ENCODE results near the gene MYO5A. TPM values are rescaled to one million over a fixed set of nuclear protein-coding genes. Genes with fewer than 3 reads are reported as not detected.
A peak's percentile ranks its signal among the peaks of the same experiment; 100 is the strongest.

The MYO5A gene
- total RNA-seq, 1 experiment from 2014 or later: 21.8 TPM

GRCh38 chr15:52278135-52278534 is 250.5 kb downstream of the MYO5A start:
- peaks cover 2% of the 10 kb centered on the region for H4K20me1 ChIP-seq (ENCODE audit: control insufficient read depth, insufficient read depth, insufficient read length)
- H3K27ac Mint-ChIP-seq: 0 out of 7 replicates have a peak overlapping the region, but pooled peaks of 1 of the 3 experiments have one; percentile 30
- H3K9me3 Mint-ChIP-seq: no peaks in the 10 kb centered on the region; a peak in 1 of 5 replicates
- no peak overlapping the region for H2AFZ ChIP-seq (ENCODE audit: low read length)
- no peak overlapping the region for H2BK15ac ChIP-seq (ENCODE audit: low read depth, low read length)
- no peak overlapping the region for H3T11ph ChIP-seq (ENCODE audit: low read length)
- H3K23me2 ChIP-seq (ENCODE audit: insufficient read length, low read depth, low read length, poor library complexity, severe bottlenecking): no peaks in the 10 kb centered on the region
- no CpG with 5 or more reads among the region's 3 CpGs for WGBS (ENCODE audit: extremely low coverage, insufficient read length, low lambda C conversion rate)
- no peaks in the 10 kb centered on the region for H3K4me1 ChIP-seq (ENCODE audit: insufficient read depth, low read length)
- no peak overlapping the region for H3K27ac ChIP-seq (ENCODE audit: insufficient read length, low read depth, low read length)
- H3K14ac ChIP-seq (ENCODE audit: insufficient read depth, low read length): no peak overlapping the region
- H3K79me1 ChIP-seq (ENCODE audit: insufficient read depth, low read depth, low read length, poor library complexity, severe bottlenecking): no peaks in the 10 kb centered on the region
- H3K79me2 ChIP-seq (ENCODE audit: insufficient read depth, low read length): no peaks in the 10 kb centered on the region
- no peak overlapping the region for H3K4ac ChIP-seq (ENCODE audit: low read depth, low read length)
- H3K4me3 Mint-ChIP-seq: no peak overlapping the region
- H3K9ac ChIP-seq (ENCODE audit: extremely low read depth, insufficient read length, low read length): no peak overlapping the region
- no peak overlapping the region for H3K23ac ChIP-seq (ENCODE audit: insufficient read length, low read depth, low read length)
- no peak overlapping the region for H3K56ac ChIP-seq (ENCODE audit: insufficient read length, low read depth, low read length)
- no peak overlapping the region for H3K18ac ChIP-seq (ENCODE audit: insufficient read length, low read depth, low read length)
- no peaks in the 10 kb centered on the region for H3K27me3 Mint-ChIP-seq (ENCODE audit: low read depth)
- no peak overlapping the region for H2BK120ac ChIP-seq (ENCODE audit: low read depth, low read length, poor library complexity, severe bottlenecking)
- peaks cover 27 to 71% (median 60%) of the 10 kb centered on the region in 3 experiments; a peak in 6 of 7 replicates for H3K36me3 Mint-ChIP-seq (ENCODE audit: insufficient read depth in 1 of 3, low read depth in 3 of 3)
- no peak overlapping the region for H2AK5ac ChIP-seq (ENCODE audit: insufficient read length, low read length)
- H3K4me2 ChIP-seq (ENCODE audit: insufficient read depth, insufficient read length, low read length): no peak overlapping the region
- H3K4me1 Mint-ChIP-seq: no peaks in the 10 kb centered on the region
- no peak overlapping the region for H4K8ac ChIP-seq (replicated peaks; ENCODE audit: insufficient read length, low read depth, low read length)
- no peak overlapping the region for H4K91ac ChIP-seq (ENCODE audit: insufficient read length, low read depth, low read length)
- H2BK5ac ChIP-seq (ENCODE audit: insufficient read length, low read length): no peak overlapping the region
- no peak overlapping the region for H2BK12ac ChIP-seq (ENCODE audit: insufficient read length, low read depth, low read length)
- H2BK20ac ChIP-seq (ENCODE audit: low read depth, low read length, poor library complexity, severe bottlenecking): no peak overlapping the region
- H3K27me3 ChIP-seq (ENCODE audit: insufficient read depth, low read length): no peaks in the 10 kb centered on the region
- DNase-seq: no peak
- no peak overlapping the region for H4K5ac ChIP-seq (ENCODE audit: insufficient read length, low read depth, low read length)
- no peaks in the 10 kb centered on the region for H3K9me3 ChIP-seq (ENCODE audit: control insufficient read depth, low read depth, low read length)
- no peak for TF ChIP-seq CTCF (conservative IDR thresholded peaks at IDR 0.05)
